Measurements from ENCODE around the gene GPR83.

GPR83 gene

GRCh38 chr11:94418123-94418765 is 17.0 kb upstream of the GPR83 start:
- Histone ChIP-seq H3K27me3 (ENCODE audit: insufficient read depth, poor library complexity, severe bottlenecking) (no peaks in the 10 kb centered on the region), H3K27ac (ENCODE audit: poor library complexity, severe bottlenecking) (no peak overlapping the region), H3K4me3 (ENCODE audit: severe bottlenecking) (no peak overlapping the region), H3K4me1 (ENCODE audit: insufficient read depth, poor library complexity, severe bottlenecking) (no peaks in the 10 kb centered on the region), H3K9me3 (ENCODE audit: severe bottlenecking) (no peaks in the 10 kb centered on the region), H3K36me3 (ENCODE audit: low read depth) (peaks cover 31% of the 10 kb centered on the region)
- ATAC-seq (ENCODE audit: low read depth) (no peak), DNase-seq (ENCODE audit: low spot score) (no peak)
- TF ChIP-seq CTCF (IDR thresholded peaks at IDR 0.05; ENCODE audit: poor library complexity, severe bottlenecking), result no peak

GRCh38 chr11:94417386-94417987 is 16.3 kb upstream of the GPR83 start:
- H3K36me3 ChIP-seq (ENCODE audit: low read depth), result peaks cover 31% of the 10 kb centered on the region
- no peak overlapping the region for H3K4me3 ChIP-seq (ENCODE audit: severe bottlenecking)
- ATAC-seq (ENCODE audit: low read depth) (peak; percentile 40; the same call in 1 of the 3 replicates), DNase-seq (ENCODE audit: low spot score) (no peak)
- H3K27ac ChIP-seq (ENCODE audit: poor library complexity, severe bottlenecking), result no peak overlapping the region
- no peaks in the 10 kb centered on the region for H3K27me3 ChIP-seq (ENCODE audit: insufficient read depth, poor library complexity, severe bottlenecking)
- H3K4me1 ChIP-seq (ENCODE audit: insufficient read depth, poor library complexity, severe bottlenecking), result no peaks in the 10 kb centered on the region
- no peaks in the 10 kb centered on the region for H3K9me3 ChIP-seq (ENCODE audit: severe bottlenecking)
- peak; percentile 69 for TF ChIP-seq CTCF (IDR thresholded peaks at IDR 0.05; ENCODE audit: poor library complexity, severe bottlenecking)

GRCh38 chr11:94405062-94405833 is 4.0 kb upstream of the GPR83 start:
- H3K27ac ChIP-seq (ENCODE audit: poor library complexity, severe bottlenecking), result no peak overlapping the region
- no peak for TF ChIP-seq CTCF (IDR thresholded peaks at IDR 0.05; ENCODE audit: poor library complexity, severe bottlenecking)
- peaks cover 3% of the 10 kb centered on the region for H3K4me1 ChIP-seq (ENCODE audit: insufficient read depth, poor library complexity, severe bottlenecking)
- ATAC-seq (ENCODE audit: low read depth), result no peak
- H3K4me3 ChIP-seq (ENCODE audit: severe bottlenecking), result no peak overlapping the region
- H3K27me3 ChIP-seq (ENCODE audit: insufficient read depth, poor library complexity, severe bottlenecking), result peaks cover 18% of the 10 kb centered on the region
- no peaks in the 10 kb centered on the region for H3K9me3 ChIP-seq (ENCODE audit: severe bottlenecking)
- no peak for DNase-seq (ENCODE audit: low spot score)
- no peaks in the 10 kb centered on the region for H3K36me3 ChIP-seq (ENCODE audit: low read depth)

GRCh38 chr11:94402355-94402754 is 1.1 kb upstream of the GPR83 start:
- H3K36me3 ChIP-seq (ENCODE audit: low read depth), result no peaks in the 10 kb centered on the region
- H3K27me3 ChIP-seq (ENCODE audit: insufficient read depth, poor library complexity, severe bottlenecking), result peaks cover 29% of the 10 kb centered on the region
- H3K27ac ChIP-seq (ENCODE audit: poor library complexity, severe bottlenecking), result no peak overlapping the region
- no peak overlapping the region for H3K4me3 ChIP-seq (ENCODE audit: severe bottlenecking)
- ATAC-seq (ENCODE audit: low read depth) (no peak), DNase-seq (ENCODE audit: low spot score) (no peak)
- peaks cover 3% of the 10 kb centered on the region for H3K4me1 ChIP-seq (ENCODE audit: insufficient read depth, poor library complexity, severe bottlenecking)
- H3K9me3 ChIP-seq (ENCODE audit: severe bottlenecking), result no peaks in the 10 kb centered on the region
- TF ChIP-seq CTCF (IDR thresholded peaks at IDR 0.05; ENCODE audit: poor library complexity, severe bottlenecking), result no peak

Data from RWPE2 (cell line).